NCI-H2081 (cell line): ENCODE measurements around the gene ZFHX3.
A peak's percentile ranks its signal among the peaks of the same experiment; 100 is the strongest.
"Not testable (repeated sequence)": the region's sequence is repeated elsewhere in the genome, so short reads cannot be mapped to it uniquely, and the experiment has no call there.

Experiments used
- DNase-seq, 2 experiments: peaks; one replicate each; lab custom pipeline; 2025; lab: John Stamatoyannopoulos, UW

Gene ZFHX3

DNA sequence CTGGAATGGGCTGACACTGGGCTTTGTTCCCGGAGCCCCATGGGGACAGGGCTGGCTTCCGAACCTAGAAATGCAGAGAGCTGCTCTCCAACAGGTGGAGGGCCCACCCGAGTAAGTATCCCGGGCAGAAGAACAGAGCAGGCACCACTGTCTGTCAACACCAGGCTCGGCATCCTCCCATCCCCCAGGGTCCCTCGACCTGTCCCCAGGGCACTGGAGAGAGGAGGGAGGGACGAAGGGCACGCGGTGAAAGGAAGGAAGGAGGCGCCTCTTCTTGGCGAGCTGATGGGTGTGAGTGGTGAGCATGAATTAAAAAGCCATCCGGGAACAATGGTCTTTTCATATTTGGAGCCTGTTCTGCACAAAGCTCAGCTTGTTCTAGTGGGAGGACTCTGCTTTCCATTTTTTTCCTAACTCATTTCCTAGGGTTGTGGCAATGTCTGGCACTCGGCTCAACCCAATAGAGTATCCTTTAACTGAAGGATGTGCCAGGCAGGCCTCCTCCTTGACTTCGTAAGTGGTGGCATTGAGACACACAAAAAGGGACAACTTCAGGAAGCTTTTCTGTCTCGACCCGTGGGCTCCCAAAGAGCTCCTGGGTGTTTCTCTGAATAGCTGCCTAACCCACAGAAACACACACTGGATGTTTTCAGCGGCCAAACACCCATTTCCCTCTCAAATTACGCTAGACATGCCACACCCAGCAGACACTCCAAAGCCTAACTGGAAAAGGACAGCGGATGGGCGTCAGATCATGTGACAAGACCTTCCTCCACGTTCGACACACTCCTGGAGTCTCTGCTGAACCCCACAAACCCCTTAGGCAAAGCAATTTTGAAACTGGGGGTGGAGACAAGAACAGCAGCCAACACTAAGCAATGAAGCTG, 47.7 kb downstream of the ZFHX3 start:
- DNase-seq: no peak

DNA sequence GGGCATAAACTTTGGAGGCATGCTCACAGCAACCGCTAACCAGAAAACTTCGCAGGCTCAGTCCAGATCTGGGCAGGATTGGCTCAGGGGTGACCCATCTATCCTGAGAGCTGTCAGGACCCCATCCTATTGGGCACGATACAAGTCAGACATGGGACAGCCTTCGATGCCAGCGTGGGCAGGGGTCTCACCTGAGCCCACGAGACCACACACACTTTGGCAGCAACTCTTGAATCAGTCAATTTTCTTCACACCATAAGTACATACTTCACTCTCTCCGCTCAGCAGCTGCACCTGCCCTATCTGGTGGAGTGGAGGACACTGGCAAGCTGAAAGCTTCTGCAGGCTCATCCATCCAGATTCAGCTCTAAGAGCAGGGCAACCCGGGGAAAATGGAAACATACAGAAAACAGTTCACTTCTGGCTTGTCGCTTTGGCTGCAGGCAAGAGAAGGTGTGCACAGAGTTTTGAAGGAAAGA, 48.3 kb downstream of the ZFHX3 start:
- DNase-seq: no peak

DNA sequence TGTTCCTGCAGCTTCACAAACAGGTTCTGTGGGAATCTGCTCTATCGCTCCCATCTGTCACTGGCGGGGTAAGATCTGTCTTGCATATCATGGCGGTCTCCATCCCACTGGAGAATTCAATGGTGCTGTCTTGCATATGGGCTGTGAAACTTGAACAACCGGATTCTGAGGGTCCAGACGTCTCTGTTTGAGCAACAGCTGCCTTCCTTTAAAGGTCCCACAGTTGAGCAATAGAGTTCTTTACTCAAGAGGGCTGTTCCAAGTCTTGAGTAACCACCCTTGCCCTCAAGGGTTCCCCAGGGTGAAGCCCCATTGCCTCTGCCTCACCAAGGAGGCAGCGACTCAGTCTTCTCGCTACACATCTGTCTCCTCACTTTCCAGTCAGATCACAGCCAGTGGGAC, 50.8 kb downstream of the ZFHX3 start:
- no peak for DNase-seq

DNA sequence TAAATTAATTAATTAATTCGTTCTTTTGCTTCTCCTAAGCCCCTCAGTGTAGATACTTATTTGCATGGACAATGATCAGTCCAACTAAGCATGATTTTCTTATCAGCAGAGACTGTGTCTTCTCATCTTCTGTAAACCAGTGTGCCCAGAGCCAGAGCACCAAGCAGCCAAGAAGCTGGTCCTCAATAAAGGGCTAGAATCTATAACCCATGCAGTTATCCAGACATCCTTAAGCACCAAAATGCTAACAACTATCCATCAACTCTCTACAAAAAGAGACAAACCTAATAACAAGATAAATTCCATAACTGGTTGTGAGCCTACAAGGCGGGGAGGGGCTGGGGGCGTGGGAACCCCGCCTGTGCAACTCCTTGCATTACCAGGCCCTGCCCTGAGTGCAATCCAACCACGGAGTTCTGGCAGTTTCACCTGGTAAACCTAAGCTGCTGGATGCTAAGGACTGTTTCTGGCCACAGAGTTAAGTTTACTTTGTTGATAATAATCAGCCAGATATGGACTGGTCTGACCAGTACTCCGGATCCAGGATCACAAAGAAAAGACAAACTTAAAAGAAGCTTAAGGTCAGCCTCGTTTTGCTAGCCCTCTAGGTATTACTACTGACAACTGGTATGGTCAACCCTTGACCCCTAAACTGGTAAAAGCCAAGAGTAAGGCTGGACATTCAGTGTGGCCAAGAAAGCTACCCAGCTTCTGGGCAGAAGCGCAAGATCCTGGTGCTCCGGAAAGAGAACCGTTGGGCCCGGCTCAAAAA, 51.5 kb downstream of the ZFHX3 start:
- DNase-seq: no peak

DNA sequence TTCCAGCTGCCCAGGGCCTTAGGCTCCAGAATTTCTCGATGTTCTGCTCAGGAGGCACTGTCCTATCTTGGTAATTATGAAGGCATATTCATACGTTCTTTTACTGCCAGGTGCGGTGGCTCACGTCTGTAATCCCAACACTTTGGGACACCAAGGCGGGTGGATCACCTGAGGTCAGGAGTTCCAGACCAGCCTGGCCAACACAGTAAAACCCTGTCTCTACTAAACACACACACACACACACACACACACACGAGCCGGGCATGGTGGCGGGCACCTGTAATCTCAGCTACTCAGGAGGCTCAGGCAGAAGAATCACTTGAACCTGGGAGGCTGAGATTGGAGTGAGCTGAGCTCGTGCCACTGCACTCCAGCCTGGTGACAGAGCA, 52.1 kb downstream of the ZFHX3 start:
- not testable (repeated sequence) for DNase-seq

DNA sequence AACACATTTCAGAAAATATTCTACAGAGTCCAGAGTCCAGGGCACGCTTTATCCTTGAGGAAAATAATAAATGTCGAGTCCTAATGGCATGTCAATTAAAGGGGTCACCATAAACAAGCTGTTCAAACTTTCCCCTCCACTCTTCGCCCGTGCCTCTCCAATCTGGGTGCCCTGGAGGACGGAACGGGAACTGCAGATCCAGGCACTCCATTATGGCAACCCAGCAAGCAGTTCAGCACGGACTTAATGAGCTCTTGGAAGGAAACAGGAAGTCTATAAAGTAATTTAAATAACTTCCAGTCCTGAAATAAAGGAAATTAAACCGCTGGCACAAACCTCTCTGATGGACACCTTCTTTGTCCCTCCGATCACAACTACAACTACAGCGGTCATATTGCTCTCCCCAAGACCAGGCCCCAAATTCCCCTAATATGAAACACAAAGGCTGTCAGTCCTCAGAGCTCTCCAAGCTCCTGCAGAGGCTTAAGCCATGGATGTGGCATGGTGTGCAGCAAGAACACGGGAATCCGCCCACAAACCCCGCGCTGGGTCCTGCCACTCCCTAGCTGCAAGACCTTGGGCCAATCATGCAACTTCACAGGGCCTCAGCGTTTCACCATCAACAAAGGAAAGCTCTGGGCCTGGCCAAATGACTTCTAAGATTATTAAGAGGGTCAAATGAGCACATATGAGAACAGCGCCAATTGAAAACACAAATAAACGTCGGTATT, 52.6 kb downstream of the ZFHX3 start:
- no peak for DNase-seq

DNA sequence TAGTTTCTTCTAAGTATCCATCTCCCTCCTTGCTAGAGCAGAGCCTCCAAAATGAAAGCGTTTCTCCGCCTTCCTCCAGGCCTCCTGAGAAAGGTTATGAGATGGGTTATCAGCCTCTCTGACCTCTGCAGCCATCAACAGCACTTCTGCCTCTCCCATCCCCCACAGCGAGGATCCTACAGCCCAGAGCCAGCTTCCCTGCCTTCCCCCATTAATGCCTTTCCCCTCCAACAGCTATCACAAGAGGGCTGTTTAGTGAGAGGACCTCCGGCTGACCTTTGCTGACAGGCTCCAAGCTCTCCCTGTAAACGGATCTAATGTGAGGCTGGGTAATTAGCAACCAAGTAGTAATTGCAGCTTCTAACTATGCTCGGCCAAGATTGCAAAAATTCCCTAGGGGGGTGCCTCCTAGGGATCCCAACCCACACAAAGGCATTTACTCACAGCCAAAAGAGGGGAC, 55.8 kb downstream of the ZFHX3 start:
- DNase-seq: no peak

DNA sequence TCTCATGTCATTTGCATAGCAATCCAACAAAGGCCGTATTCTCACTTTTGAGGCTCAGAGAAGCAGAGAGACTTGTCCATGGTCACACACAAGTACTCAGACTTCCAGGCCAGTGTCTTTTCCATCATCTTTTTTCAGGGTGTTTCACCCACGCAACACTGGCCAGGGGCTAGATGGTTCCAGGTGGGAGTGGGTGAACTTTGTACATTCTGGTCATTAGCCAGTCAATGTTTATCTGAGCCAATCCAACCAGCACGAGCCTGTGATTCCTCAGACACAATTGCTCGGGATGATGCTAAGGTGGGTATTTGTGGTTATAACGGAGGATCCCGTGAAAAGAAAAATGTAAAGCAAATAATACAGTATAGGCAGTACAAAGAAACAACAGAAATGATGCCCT, 56.3 kb downstream of the ZFHX3 start:
- no peak for DNase-seq

DNA sequence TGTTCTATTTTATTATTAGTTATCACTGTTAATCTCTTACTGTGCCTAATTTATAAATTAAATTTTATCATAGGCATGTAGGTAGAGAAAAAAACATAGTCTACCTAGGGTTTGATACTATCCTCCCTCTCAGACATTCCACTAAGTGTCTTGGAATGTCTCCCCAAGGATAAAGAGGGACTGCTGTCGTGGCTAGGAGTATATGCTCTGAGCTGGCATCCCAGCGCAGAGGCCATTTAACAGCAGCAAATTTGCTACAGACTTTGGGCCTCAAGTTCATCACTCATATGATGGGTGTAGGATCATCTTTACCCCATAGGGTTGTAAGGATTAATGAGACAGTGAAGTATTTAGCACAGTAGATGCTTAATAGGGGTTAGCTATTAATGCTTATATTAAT, 56.7 kb downstream of the ZFHX3 start:
- no peak for DNase-seq

DNA sequence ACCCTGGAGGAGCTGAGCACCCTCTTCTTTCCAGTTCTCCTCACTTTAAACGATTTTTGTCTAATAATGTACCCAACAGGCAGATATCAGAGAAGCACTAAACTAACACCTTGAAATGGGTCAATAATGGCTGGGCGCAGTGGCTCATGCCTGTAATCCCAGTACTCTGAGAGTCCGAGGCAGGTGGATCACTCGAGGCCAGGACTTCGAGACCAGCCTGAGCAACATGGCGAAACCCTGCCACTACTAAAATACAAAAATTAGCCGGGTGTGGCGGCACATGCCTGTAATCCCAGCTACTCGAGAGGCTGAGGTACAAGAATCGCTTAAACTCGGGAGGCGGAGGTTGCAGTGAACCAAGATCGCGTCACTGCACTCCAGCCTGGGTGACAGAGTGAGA, 57.4 kb downstream of the ZFHX3 start:
- no peak for DNase-seq

DNA sequence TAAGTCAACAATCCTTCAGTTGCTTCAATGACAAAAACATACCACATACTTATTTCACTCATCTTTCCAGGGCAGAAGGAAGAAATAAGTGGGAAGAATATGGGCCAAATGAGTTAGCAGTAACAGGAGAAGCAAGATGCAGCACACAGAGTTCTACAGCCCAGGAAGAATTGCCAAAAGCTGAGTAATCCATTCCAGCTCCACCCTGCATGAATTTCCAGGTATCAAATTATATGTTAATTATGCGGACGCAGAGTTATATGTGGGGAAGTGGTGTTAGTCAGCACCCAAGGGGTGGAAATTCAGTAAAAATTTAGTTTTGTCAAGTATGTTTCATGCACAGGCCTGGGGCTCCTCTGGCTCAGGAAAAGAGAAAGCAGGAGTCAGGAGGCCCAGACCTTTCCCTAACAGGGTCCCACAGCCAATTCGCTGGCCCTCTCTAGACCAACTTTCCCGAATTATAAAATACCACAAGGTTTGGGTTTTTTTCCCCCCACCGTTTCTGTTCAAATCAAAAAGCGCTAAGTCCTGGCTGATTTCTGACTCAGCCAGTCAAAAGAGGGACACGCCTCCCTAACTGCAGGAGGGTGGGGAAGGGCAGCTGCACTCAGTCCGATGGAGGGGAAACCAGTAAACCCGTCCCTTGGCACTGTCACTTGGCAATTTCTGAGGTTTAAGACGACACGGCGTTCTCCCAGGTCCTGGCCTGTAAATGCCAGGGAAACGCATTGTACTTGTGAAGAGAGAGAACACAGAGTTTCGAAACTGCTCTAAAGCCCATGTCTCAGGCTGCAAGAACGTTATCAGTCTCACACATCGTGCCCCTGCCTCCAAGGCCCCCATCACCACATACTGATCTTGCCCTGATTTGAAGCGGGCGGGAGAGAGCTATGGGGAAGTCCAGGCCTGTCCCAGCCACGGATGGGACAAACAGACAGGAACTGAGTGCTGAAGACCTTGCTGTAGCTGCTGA, 58.1 kb downstream of the ZFHX3 start:
- DNase-seq: peak in 1 of 2 experiments; percentile 14

DNA sequence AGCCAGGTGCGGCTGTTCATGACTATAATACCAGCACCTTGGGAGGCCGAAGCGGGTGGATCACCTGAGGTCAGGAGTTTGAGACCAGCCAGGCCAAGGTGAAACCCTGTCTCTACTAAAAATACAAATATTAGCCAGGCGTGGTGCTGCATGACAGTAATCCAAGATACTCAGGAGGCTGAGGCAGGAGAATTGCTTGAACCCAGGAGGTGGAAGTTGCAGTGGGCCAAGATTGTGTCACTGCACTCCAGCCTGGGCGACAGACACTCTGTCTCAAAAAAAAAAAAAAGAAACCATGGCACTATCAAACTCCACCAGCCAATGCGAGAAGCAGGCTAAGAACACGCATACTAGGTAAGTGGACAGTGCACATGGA, 58.7 kb downstream of the ZFHX3 start:
- DNase-seq: not testable (repeated sequence)

DNA sequence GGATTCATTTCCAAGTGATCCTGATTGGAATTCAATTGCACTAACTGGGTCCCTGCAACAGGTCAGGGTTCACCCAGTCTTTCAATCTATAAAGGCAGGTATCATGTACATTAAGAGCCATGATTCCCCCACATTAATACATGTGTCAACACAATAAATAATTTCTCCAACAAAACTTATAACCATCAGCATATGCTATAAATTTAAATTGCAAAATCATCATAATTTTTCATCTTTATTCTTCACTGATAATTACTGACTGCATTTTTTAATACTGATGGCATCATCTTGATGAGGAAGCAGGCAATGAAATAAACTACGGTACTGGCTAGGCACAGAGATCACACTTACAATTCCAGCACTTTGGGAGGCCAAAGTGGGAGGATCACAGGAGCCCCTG, 59.4 kb downstream of the ZFHX3 start:
- no peak for DNase-seq

DNA sequence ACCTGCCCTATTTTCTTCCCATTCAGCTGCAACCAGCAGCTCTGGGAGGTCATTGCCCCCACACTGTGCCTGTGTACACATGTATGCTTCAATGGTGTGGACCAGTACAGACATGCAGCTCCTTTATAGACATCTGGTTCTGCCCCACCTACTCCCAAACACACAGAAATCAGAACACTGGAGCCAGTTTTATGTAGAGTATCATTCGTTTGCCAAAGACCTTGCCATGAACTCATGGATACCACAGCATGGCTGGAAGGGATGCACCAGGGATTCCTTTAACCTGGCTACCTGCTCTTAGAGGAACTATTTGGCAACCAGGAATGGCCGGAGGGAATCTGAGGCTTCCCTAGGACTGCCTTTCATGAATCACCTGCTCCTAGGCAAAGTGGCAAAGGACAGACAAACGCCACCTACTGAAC, 60.4 kb downstream of the ZFHX3 start:
- DNase-seq: no peak

DNA sequence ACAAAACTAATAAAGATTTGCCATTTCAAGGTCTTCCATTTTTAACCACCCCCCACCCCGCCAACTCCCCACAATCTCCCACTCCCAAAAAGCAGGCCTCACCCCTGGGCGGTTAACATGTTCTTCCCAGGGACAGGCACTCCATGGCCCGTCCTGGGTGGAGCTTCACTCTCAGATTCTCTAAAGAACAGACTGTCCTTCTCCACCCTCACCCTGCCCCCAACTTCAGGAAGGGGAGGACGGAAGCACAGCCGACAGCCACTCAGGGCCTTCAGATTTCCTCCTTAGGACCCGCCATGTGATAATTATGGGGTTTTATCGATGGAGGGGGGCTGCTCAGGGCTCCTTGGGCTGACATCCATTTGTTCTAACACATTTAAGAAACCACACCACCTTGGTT, 61.9 kb downstream of the ZFHX3 start:
- DNase-seq: no peak

DNA sequence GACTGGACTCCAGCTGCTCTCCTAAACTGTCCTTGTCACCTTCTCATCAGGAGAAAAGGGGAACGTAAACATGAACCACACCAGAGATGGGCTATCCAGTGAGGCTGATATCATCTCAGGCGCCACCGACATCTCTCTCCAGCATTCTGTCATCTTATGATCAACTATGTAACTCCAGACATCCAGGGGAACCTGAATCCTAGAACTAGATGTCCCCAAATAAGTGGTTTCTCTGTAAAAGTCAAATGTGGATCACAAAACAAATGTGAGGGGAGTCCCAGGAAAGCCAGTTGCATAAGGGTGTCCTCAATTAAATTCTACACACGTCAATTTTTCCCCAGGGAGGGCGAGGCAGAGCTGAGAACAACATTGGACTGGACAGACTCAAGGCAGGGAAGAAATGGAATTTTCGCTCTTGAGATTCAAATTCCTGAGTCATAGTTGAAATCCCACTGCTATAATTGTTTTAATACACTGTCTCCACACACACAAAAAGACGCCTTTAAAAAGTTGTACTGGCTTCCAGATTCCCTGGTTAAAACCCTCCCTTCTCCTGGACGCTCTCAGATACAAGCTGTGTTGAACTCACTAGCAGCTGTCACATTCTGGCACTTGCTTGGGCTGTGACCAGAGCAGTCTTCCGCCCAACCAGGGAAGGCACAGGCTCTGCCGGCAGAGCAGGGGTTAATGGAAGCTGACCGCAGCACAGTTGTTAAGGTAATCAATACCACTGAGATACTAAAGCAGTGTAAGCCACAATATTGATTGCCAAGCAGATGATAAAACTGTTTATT, 62.6 kb downstream of the ZFHX3 start:
- DNase-seq: no peak

DNA sequence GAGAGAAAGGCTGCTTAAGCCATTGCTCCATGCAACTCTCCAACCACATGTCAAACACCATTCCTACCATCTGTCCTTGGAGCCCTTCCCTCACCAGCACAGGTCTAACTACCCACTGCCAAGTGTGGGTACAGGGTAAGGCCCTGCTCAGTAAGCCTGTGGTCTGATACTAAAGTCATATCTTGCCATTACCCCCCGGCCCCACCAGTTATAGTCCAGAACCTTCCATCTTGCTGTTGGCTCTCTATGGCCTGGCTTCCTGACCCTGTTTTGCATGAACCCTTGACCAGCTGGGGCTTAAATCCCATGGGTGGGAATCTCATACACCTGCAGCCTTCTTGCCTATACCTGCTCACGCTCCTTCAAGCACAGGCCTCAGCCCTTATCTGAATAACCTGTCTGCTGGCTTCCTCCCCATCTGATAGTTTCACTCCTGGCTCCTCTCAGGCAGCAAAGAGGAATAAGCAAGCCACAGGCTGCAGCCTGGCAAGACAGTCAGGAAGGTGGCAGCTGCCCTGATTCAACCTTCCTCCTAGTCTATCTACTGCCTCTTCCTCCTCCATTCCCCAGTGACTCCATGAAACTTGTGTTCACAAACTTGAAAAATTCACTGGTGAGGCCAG, 64.1 kb downstream of the ZFHX3 start:
- no peak for DNase-seq

DNA sequence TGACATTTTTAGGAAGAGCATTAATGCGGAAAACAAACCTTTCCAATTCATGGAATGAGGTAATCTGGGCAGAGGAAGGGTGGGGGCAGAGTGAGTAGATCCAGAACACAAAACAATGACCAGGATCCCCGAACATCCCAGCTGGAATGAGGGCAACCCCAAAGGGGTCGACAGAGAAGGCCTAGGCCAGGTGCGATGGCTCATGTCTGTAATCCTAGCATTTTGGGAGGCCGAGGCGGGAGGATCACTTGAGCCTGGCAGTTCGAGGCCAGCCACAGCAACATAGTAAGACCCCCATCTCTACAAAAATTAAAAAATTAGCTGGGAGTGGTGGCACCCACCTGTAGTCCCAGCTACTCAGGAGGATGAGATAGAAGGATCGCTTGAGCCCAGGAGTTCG, 64.7 kb downstream of the ZFHX3 start:
- DNase-seq: no peak

DNA sequence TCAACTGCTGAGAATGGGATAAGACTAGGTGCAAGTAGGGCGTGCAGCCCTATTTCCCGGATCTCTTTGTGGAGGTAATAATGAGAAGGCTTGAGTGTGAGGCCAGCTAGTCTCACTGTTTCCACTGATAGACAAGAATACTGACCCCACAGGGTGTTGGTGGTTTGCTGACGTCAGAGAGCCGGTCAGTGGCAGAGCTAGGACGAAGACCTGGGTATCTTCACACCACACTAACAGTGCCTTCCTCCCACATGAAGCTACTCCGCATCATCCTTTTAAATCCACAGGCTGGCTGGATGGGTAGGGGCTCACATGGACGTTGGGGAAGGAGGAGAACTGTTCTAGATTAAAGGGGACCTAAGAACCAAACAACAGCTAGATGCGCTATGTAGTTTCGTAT, 68.0 kb downstream of the ZFHX3 start:
- no peak for DNase-seq

DNA sequence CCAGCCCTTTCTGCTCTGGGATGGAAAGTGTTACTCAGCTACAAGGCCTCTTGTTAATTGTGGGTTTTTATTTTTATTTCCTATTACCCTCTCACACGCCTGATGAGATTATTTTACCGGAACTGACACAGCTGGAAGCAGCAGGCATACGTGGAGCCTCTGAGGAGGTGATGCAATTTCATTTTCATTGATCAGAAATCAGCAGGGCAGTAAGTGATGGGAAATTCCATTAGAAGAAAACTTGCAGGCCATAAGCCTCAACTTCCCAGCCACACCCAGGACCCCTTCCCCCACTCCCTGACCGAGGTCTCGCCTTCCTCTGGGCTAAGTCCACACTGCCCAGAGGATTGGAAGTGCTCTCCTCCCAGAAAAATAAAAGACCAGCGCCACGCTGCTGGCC, 69.7 kb downstream of the ZFHX3 start:
- DNase-seq: no peak
